H4 (cell line): ENCODE data around the gene ACOT2. TPM values are rescaled to one million over a fixed set of nuclear protein-coding genes. Genes with fewer than 3 reads are reported as not detected.
"Not testable (repeated sequence)": the region's sequence is repeated elsewhere in the genome, so short reads cannot be mapped to it uniquely, and the experiment has no call there.

Experiments used
- DNase-seq: peaks from one replicate; pipeline ENCODE4 v3.0.0-alpha.2; 2015; ENCODE audit warnings: low spot score
- total RNA-seq: library from RNA; depleted of rRNA; stranded (reverse); fragments of >200 nt; shearing (Covaris generic); gene quantifications from 2 replicates; pipeline ENCODE4 v1.2.3, GENCODE V29; 2014; rRNA removed

ACOT2 gene
- 39.0 and 41.0 TPM in 2 replicates for total RNA-seq

- peak; percentile 85 for DNase-seq
Observed at GRCh38 chr14:73569185-73569958, at the start of gene ACOT2. ACOT2 (plus strand) TSS chr14:73569213; CDS start chr14:73569241, 28 bp downstream.

GRCh38 chr14:73521229-73521628 is 47.8 kb upstream of the ACOT2 start:
- DNase-seq: no peak

- DNase-seq: no peak
Observed at GRCh38 chr14:73524493-73524892, 44.5 kb upstream of the ACOT2 start.

GRCh38 chr14:73526036-73526984 is 42.7 kb upstream of the ACOT2 start:
- DNase-seq: no peak

GRCh38 chr14:73529356-73529755 is 39.7 kb upstream of the ACOT2 start:
- not testable (repeated sequence) for DNase-seq

GRCh38 chr14:73531971-73532370 is 37.0 kb upstream of the ACOT2 start:
- not testable (repeated sequence) for DNase-seq

- not testable (repeated sequence) for DNase-seq
Observed at GRCh38 chr14:73537244-73538045, 31.6 kb upstream of the ACOT2 start.

GRCh38 chr14:73539017-73539416 is 30.0 kb upstream of the ACOT2 start:
- DNase-seq: peak; percentile 33

GRCh38 chr14:73542961-73543360 is 26.1 kb upstream of the ACOT2 start:
- not testable (repeated sequence) for DNase-seq

GRCh38 chr14:73545353-73545752 is 23.7 kb upstream of the ACOT2 start:
- DNase-seq: not testable (repeated sequence)

GRCh38 chr14:73549097-73549496 is 19.9 kb upstream of the ACOT2 start:
- not testable (repeated sequence) for DNase-seq

GRCh38 chr14:73549889-73550524 is 19.0 kb upstream of the ACOT2 start:
- DNase-seq: not testable (repeated sequence)

- no peak for DNase-seq
Observed at GRCh38 chr14:73553845-73554244, 15.2 kb upstream of the ACOT2 start.

GRCh38 chr14:73557201-73557600 is 11.8 kb upstream of the ACOT2 start:
- not testable (repeated sequence) for DNase-seq

- DNase-seq: not testable (repeated sequence)
Observed at GRCh38 chr14:73558238-73558637, 10.8 kb upstream of the ACOT2 start.

- not testable (repeated sequence) for DNase-seq
Observed at GRCh38 chr14:73562256-73562655, 6.8 kb upstream of the ACOT2 start.

- not testable (repeated sequence) for DNase-seq
Observed at GRCh38 chr14:73562696-73563095, 6.3 kb upstream of the ACOT2 start.

GRCh38 chr14:73566431-73566830 is 2.6 kb upstream of the ACOT2 start:
- not testable (repeated sequence) for DNase-seq

GRCh38 chr14:73566935-73567334 is 2.1 kb upstream of the ACOT2 start:
- not testable (repeated sequence) for DNase-seq

GRCh38 chr14:73567358-73567757 is 1.7 kb upstream of the ACOT2 start:
- DNase-seq: no peak
